H1 (cell line): ENCODE measurements around the gene SLC45A1. TPM values are rescaled to one million over a fixed set of nuclear protein-coding genes. Genes with fewer than 3 reads are reported as not detected.
A peak's percentile ranks its signal among the peaks of the same experiment; 100 is the strongest.

ENCODE experiments used
- CTCF ChIA-PET: fragments of 300-600 bp; sonication (Branson Sonifier 250); formaldehyde crosslinking; loops from one replicate; lab custom pipeline; 2021; ENCODE audit not compliant: partially characterized antibody; lab: Charles Lee
- POLR2A ChIA-PET: fragments of 300-600 bp; sonication (Branson Sonifier 250); formaldehyde crosslinking; loops from one replicate; lab custom pipeline; 2021; ENCODE audit warnings: inconsistent platforms; ENCODE audit not compliant: partially characterized antibody; lab: Charles Lee
- DNase-seq, 2 experiments: peaks; one replicate each; pipeline versions ENCODE4 v3.0.0 to v3.0.0-alpha.2; 2010 to 2022; ENCODE audit warnings: low spot score in 2 of 2, low read depth in 1 of 2, mixed read lengths in 1 of 2
- FAIRE-seq: peaks from 2 replicates; lab custom pipeline; 2011; peaks lifted over from hg19 to GRCh38; lab: Jason Lieb, UNC
- H2AFZ ChIP-seq: 2 replicates; pipeline ENCODE4 v1.8.1; 2012; ENCODE audit warnings: low read length, inconsistent platforms
- H2AK5ac ChIP-seq: 2 replicates; pipeline ENCODE4 v1.6.1; 2013; ENCODE audit warnings: low read depth, low read length
- H2BK120ac ChIP-seq: replicated peaks from 2 replicates; pipeline ENCODE3; 2013; ENCODE audit warnings: low read depth, low read length, inconsistent platforms
- H2BK12ac ChIP-seq: 2 replicates; pipeline ENCODE4 v1.6.1; 2013; ENCODE audit warnings: low read depth, low read length
- H2BK15ac ChIP-seq: 2 replicates; pipeline ENCODE4 v1.6.1; 2013; ENCODE audit warnings: low read length
- H2BK20ac ChIP-seq: 2 replicates; pipeline ENCODE4 v1.6.1; 2013; ENCODE audit warnings: low read length
- H2BK5ac ChIP-seq: 2 replicates; pipeline ENCODE4 v1.6.1; 2013; ENCODE audit warnings: low read depth, low read length
- H3K14ac ChIP-seq: 2 replicates; pipeline ENCODE4 v1.6.1; 2013; ENCODE audit warnings: inconsistent platforms; ENCODE audit not compliant: insufficient read length
- H3K18ac ChIP-seq: 2 replicates; pipeline ENCODE4 v1.6.1; 2013; ENCODE audit warnings: low read length; ENCODE audit errors: extremely low read depth
- H3K23ac ChIP-seq: 2 replicates; pipeline ENCODE4 v1.6.1; 2013; ENCODE audit warnings: inconsistent platforms; ENCODE audit not compliant: insufficient read length
- H3K23me2 ChIP-seq: 2 replicates; pipeline ENCODE4 v1.6.1; 2013; ENCODE audit warnings: low read depth, low read length
- H3K27ac ChIP-seq: 2 replicates; pipeline ENCODE4 v1.6.1; 2011; ENCODE audit warnings: low read depth, low read length, inconsistent platforms
- H3K27me3 ChIP-seq, 4 experiments: replicated peaks in 1 of 4; 1 replicate in 1 of 4; 2 replicates in 3 of 4; pipeline versions ENCODE4 v1.6.1 to v1.8.1; 2011 to 2013; ENCODE audit warnings: low read length in 3 of 4, mild to moderate bottlenecking in 3 of 4, inconsistent platforms in 2 of 4, mixed read lengths in 2 of 4, moderate library complexity in 1 of 4; ENCODE audit not compliant: control insufficient read depth in 3 of 4, insufficient read depth in 3 of 4; ENCODE audit errors: extremely low read depth in 1 of 4
- H3K36me3 ChIP-seq, 4 experiments: 2 replicates each; pipeline versions ENCODE4 v1.6.1 to v1.8.1; 2011 to 2013; ENCODE audit warnings: mild to moderate bottlenecking in 4 of 4, low read length in 3 of 4, moderate library complexity in 2 of 4, control low read depth in 1 of 4, inconsistent platforms in 1 of 4; ENCODE audit not compliant: insufficient read depth in 4 of 4, control insufficient read depth in 2 of 4
- H3K4ac ChIP-seq: replicated peaks from 2 replicates; pipeline ENCODE3; 2013; ENCODE audit warnings: low read length, low read depth, mixed read lengths, inconsistent platforms; ENCODE audit not compliant: insufficient read length
- H3K4me1 ChIP-seq, 4 experiments: replicated peaks in 1 of 4; 1 replicate in 1 of 4; 2 replicates in 3 of 4; pipeline versions ENCODE4 v1.6.1 to v1.8.1; 2011 to 2013; ENCODE audit warnings: low read length in 3 of 4, inconsistent platforms in 2 of 4, mixed read lengths in 1 of 4; ENCODE audit not compliant: insufficient read depth in 4 of 4, control insufficient read depth in 3 of 4
- H3K4me2 ChIP-seq, 2 experiments: 2 replicates each; pipeline versions ENCODE4 v1.6.1 to v1.8.1; 2011 to 2013; ENCODE audit warnings: low read depth in 2 of 2, low read length in 2 of 2, control low read depth in 1 of 2, inconsistent platforms in 1 of 2, mild to moderate bottlenecking in 1 of 2; ENCODE audit not compliant: insufficient read depth in 1 of 2
- H3K4me3 ChIP-seq, 4 experiments: fragments of 200-600, 300-600 bp in 1 of 4; sonication (generic), shearing (Covaris generic), sonication (Bioruptor Twin) in 1 of 4; 2 replicates each; pipeline versions ENCODE4 v1.5.1 to v1.8.1; 2011 to 2016; ENCODE audit warnings: low read length in 4 of 4, low read depth in 3 of 4, control low read depth in 2 of 4, inconsistent platforms in 2 of 4, mild to moderate bottlenecking in 2 of 4, mixed read lengths in 1 of 4, moderate library complexity in 1 of 4; ENCODE audit not compliant: insufficient read depth in 2 of 4; ENCODE audit errors: extremely low read depth in 1 of 4
- H3K56ac ChIP-seq: replicated peaks from 2 replicates; pipeline ENCODE3; 2013; ENCODE audit warnings: low read depth, mild to moderate bottlenecking, mixed read lengths, low read length, inconsistent platforms; ENCODE audit not compliant: insufficient read length
- H3K79me1 ChIP-seq: 2 replicates; pipeline ENCODE4 v1.6.1; 2013; ENCODE audit warnings: low read depth, low read length, control low read depth
- H3K79me2 ChIP-seq, 2 experiments: 2 replicates each; pipeline versions ENCODE4 v1.6.1 to v1.8.1; 2012 to 2013; ENCODE audit warnings: low read length in 2 of 2, mild to moderate bottlenecking in 2 of 2, inconsistent platforms in 1 of 2; ENCODE audit not compliant: insufficient read depth in 2 of 2, control insufficient read depth in 1 of 2
- H3K9ac ChIP-seq, 4 experiments: replicated peaks in 1 of 4; 1 replicate in 1 of 4; 2 replicates in 3 of 4; pipeline versions ENCODE4 v1.6.1 to v1.8.1; 2011 to 2013; ENCODE audit warnings: low read depth in 3 of 4, low read length in 3 of 4, control low read depth in 2 of 4, mild to moderate bottlenecking in 2 of 4, moderate library complexity in 2 of 4, inconsistent platforms in 1 of 4; ENCODE audit errors: extremely low read depth in 1 of 4
- H3K9me3 ChIP-seq, 2 experiments: 2 replicates each; pipeline versions ENCODE4 v1.6.1 to v1.8.1; 2012 to 2013; ENCODE audit warnings: mild to moderate bottlenecking in 2 of 2, moderate library complexity in 2 of 2, control low read depth in 1 of 2, inconsistent platforms in 1 of 2, low read depth in 1 of 2, low read length in 1 of 2, mixed read lengths in 1 of 2; ENCODE audit not compliant: insufficient read depth in 2 of 2
- H4K20me1 ChIP-seq, 2 experiments: replicated peaks in 1 of 2; 2 replicates each; pipeline versions ENCODE3 to v1.8.1; 2011 to 2013; ENCODE audit warnings: inconsistent platforms in 2 of 2, low read length in 2 of 2, mild to moderate bottlenecking in 1 of 2; ENCODE audit not compliant: insufficient read depth in 2 of 2, control insufficient read depth in 1 of 2
- H4K5ac ChIP-seq: 2 replicates; pipeline ENCODE4 v1.6.1; 2013; ENCODE audit warnings: low read length, low read depth, mixed read lengths, inconsistent platforms; ENCODE audit not compliant: insufficient read length
- H4K8ac ChIP-seq: 2 replicates; pipeline ENCODE4 v1.8.0; 2013; ENCODE audit warnings: mild to moderate bottlenecking, moderate library complexity, low read length, inconsistent platforms; ENCODE audit not compliant: insufficient read depth; ENCODE audit errors: extremely low read depth
- H4K91ac ChIP-seq: replicated peaks from 2 replicates; pipeline ENCODE3; 2013; ENCODE audit warnings: low read length, mixed read lengths, inconsistent platforms; ENCODE audit not compliant: insufficient read length
- BCL11A ChIP-seq, 2 experiments: IDR thresholded peaks; one replicate each; pipeline ENCODE4 v1.6.1; 2011; ENCODE audit warnings: low read depth in 2 of 2, low read length in 2 of 2, mild to moderate bottlenecking in 2 of 2
- JUN ChIP-seq: IDR thresholded peaks from 2 replicates; pipeline ENCODE4 v1.6.1; 2011; ENCODE audit warnings: low read depth, mild to moderate bottlenecking, improper control_type of control experiment, low read length
- KDM1A ChIP-seq: fragments of 200-600, 300-600 bp; sonication (generic); IDR thresholded peaks from 2 replicates; pipeline ENCODE4 v1.7.1; 2016; ENCODE audit warnings: mild to moderate bottlenecking, low read length, borderline replicate concordance
- RFX5 ChIP-seq: IDR thresholded peaks from 2 replicates; pipeline ENCODE4 v1.6.1; 2011; ENCODE audit warnings: low read depth, low read length, improper control_type of control experiment, borderline replicate concordance
- SIRT6 ChIP-seq: IDR thresholded peaks from one replicate; pipeline ENCODE4 v1.7.1; 2012; ENCODE audit warnings: low read length, inconsistent platforms
- SRF ChIP-seq: IDR thresholded peaks from 2 replicates; pipeline ENCODE4 v1.6.1; 2011; ENCODE audit warnings: mild to moderate bottlenecking, low read depth, low read length, moderate library complexity
- ZNF274 ChIP-seq: IDR thresholded peaks from 2 replicates; pipeline ENCODE4 v1.7.0; 2012; ENCODE audit warnings: low read length, borderline replicate concordance; ENCODE audit errors: extremely low read depth
- WGBS, 2 experiments: shearing (Covaris generic) in 1 of 2; methylation state at CpG; one replicate each; pipeline versions ENCODE4 v1.1.6 to v1.1.7; 2013 to 2015; ENCODE audit warnings: low lambda C conversion rate in 2 of 2, mixed read lengths in 2 of 2, inconsistent platforms in 1 of 2, low coverage in 1 of 2, missing lambda C conversion rate in 1 of 2; ENCODE audit not compliant: insufficient replicate concordance in 2 of 2, insufficient coverage in 1 of 2, insufficient read length in 1 of 2; ENCODE audit errors: extremely low coverage in 1 of 2, missing lambda C conversion rate in 1 of 2; 5-methylcytosine and 5-hydroxymethylcytosine counted together
- polyA plus RNA-seq, 7 experiments: library from polyadenylated mRNA; depleted of rRNA in 3 of 7; stranded (reverse) in 5 of 7; unstranded in 2 of 7; fragments of >200 nt in 5 of 7; fragments of 200-250 nt in 2 of 7; gene quantifications; 1 replicate in 5 of 7; 2 replicates in 1 of 7; 4 replicates in 1 of 7; pipeline versions ENCODE4 v1.2.1 to v1.2.3, GENCODE V29; 2011 to 2013; ENCODE audit warnings: missing spikeins in 2 of 7, mixed read lengths in 2 of 7
- total RNA-seq: library from RNA; stranded (reverse); fragmentation: NEBNext Ultra II Directional; extraction: Animal tissue kit (Norgen Biotek cat#: 25700); gene quantifications from 2 replicates; pipeline ENCODE4 v1.2.1, GENCODE V29; 2021
- TF ChIP-seq, protein P1 (sequence below): IDR thresholded peaks from 2 replicates; pipeline ENCODE4 v1.6.1; 2011; ENCODE audit warnings: low read length, improper control_type of control experiment

SLC45A1 gene
- total and polyA plus RNA-seq, 2 of the 8 experiments (the other 6 are each of a cell fraction or from before 2014, with no cell fraction given) = 1.0 to 1.7 TPM

DNA sequence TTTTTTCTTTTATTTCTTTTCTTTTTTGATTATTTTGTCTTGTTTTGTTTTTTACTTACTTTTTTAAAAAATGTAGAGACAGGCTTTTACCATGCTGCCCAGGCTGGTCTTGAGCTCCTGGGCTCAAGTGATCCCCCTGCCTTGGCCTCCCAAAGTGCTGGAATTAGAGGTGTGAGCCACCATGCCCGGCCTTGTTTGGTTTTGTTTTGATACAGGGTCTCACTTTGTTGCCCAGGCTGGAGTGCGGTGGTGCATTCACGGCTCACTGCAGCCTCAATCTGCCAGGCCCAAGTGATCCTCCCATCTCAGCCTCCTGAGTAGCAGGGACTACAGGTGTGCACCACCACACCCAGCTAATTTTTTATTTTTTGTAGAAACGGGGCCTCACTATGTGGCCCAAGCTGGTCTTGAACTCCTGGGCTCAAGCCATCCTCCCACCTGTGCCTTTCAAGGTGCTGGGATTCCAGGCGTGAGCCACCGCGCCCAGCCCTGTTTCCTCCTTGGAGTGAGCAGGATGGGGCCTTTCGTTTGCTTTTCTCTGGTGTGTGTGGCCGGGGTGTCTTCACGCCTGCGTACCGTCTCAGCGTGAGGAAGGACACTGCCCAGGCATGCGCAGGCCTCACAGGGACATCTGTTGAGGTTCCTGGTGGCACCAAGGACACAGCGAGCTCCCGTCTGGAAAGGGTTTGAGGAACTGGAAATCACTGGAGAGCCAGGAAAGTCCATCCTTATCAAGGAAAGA is 15.5 kb downstream of the SLC45A1 start:
- no peaks in the 10 kb centered on the region for H4K20me1 ChIP-seq
- no peak overlapping the region for H3K23ac ChIP-seq
- H2BK15ac ChIP-seq = no peak overlapping the region
- H2AK5ac ChIP-seq = 0 out of 2 replicates have a peak overlapping the region, but pooled peaks have one; percentile 39
- no peak overlapping the region for H3K27ac ChIP-seq
- H3K27me3 ChIP-seq = no peaks in the 10 kb centered on the region
- H4K8ac ChIP-seq = no peak overlapping the region
- no peak overlapping the region for H3K4me3 ChIP-seq
- no peak overlapping the region for H2BK12ac ChIP-seq
- H4K5ac ChIP-seq = no peak overlapping the region
- no peak overlapping the region for H3K9ac ChIP-seq
- no peak overlapping the region for H2BK5ac ChIP-seq
- H4K91ac ChIP-seq = no peak overlapping the region
- no peak overlapping the region; the same call in 1 of the 2 replicates for H3K18ac ChIP-seq
- no peak overlapping the region for H2BK120ac ChIP-seq
- no peaks in the 10 kb centered on the region for H3K9me3 ChIP-seq
- H2AFZ ChIP-seq = no peak overlapping the region
- ChIA-PET CTCF (interaction anchor here (1.2 to 5.6 kb wide), 2 partner anchors 16 to 19 kb away, joined by 3 to 20 read pairs; no protein-coding TSS in a partner anchor), POLR2A (no interaction called here)
- no peaks in the 10 kb centered on the region for H3K4me1 ChIP-seq
- H3K56ac ChIP-seq = no peak overlapping the region
- H3K79me1 ChIP-seq = no peaks in the 10 kb centered on the region
- no peak for DNase-seq
- no peak overlapping the region for H3K14ac ChIP-seq
- no peak overlapping the region for H3K4ac ChIP-seq
- H3K36me3 ChIP-seq = no peaks in the 10 kb centered on the region
- H3K23me2 ChIP-seq = no peaks in the 10 kb centered on the region
- 90% methylated on average over 16 of the region's 16 CpGs; no CpG with 5 or more reads in 1 of the 2 experiments for WGBS, 2 experiments
- H2BK20ac ChIP-seq = no peak overlapping the region
- H3K4me2 ChIP-seq = no peak overlapping the region
- no peaks in the 10 kb centered on the region for H3K79me2 ChIP-seq
- no peak for FAIRE-seq
- TF ChIP-seq JUN (no peak), BCL11A (IDR thresholded peaks at IDR 0.05; ENCODE audit: low read depth in 2 of 2, low read length in 2 of 2) (no peak), KDM1A (no peak), ZNF274 (no peak), SIRT6 (no peak), RFX5 (no peak), SRF (no peak)
- TF ChIP-seq, protein P1, sequence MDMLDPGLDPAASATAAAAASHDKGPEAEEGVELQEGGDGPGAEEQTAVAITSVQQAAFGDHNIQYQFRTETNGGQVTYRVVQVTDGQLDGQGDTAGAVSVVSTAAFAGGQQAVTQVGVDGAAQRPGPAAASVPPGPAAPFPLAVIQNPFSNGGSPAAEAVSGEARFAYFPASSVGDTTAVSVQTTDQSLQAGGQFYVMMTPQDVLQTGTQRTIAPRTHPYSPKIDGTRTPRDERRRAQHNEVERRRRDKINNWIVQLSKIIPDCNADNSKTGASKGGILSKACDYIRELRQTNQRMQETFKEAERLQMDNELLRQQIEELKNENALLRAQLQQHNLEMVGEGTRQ = no peak
